Dendritic cell treated with granulocyte-macrophage colony-stimulating factor and Interleukin-4, amounts not matched to agents 40 ng/mL and 50 ng/mL, for 4 days (primary cell): ENCODE measurements around the gene SEPTIN5.
"Not testable (repeated sequence)": the region's sequence is repeated elsewhere in the genome, so short reads cannot be mapped to it uniquely, and the experiment has no call there.

Experiments used
- H3K27ac Mint-ChIP-seq: one replicate; pipeline ENCODE4 v1.8.0; 2022; ENCODE audit warnings: mild to moderate bottlenecking, mixed read lengths
- H3K27me3 Mint-ChIP-seq: one replicate; pipeline ENCODE4 v1.8.0; 2022; ENCODE audit warnings: mild to moderate bottlenecking, mixed read lengths
- H3K36me3 Mint-ChIP-seq: one replicate; pipeline ENCODE4 v1.8.0; 2022; ENCODE audit warnings: low read depth, mixed read lengths
- H3K4me1 Mint-ChIP-seq: one replicate; pipeline ENCODE4 v1.8.0; 2022; ENCODE audit warnings: low read depth, mixed read lengths
- H3K4me3 Mint-ChIP-seq: one replicate; pipeline ENCODE4 v1.8.0; 2022; ENCODE audit warnings: mild to moderate bottlenecking, moderate library complexity, mixed read lengths
- H3K9me3 Mint-ChIP-seq: one replicate; pipeline ENCODE4 v1.8.0; 2022; ENCODE audit warnings: mixed read lengths
- intact Hi-C: fragments of 100-400 bp; cut with micrococcal nuclease; formaldehyde crosslinking; loops from one replicate; pipeline ENCODE4 v1.15.0; 2022

The SEPTIN5 gene

GRCh38 chr22:19723983-19724827 is 9.9 kb downstream of the SEPTIN5 start:
- H3K36me3 Mint-ChIP-seq: no peaks in the 10 kb centered on the region
- H3K4me1 Mint-ChIP-seq: peaks cover 13% of the 10 kb centered on the region
- no peaks in the 10 kb centered on the region for H3K9me3 Mint-ChIP-seq
- intact Hi-C loops: no loop called here
- H3K27me3 Mint-ChIP-seq: peaks cover 85% of the 10 kb centered on the region
- H3K27ac Mint-ChIP-seq: no peak overlapping the region
- H3K4me3 Mint-ChIP-seq: no peak overlapping the region

DNA sequence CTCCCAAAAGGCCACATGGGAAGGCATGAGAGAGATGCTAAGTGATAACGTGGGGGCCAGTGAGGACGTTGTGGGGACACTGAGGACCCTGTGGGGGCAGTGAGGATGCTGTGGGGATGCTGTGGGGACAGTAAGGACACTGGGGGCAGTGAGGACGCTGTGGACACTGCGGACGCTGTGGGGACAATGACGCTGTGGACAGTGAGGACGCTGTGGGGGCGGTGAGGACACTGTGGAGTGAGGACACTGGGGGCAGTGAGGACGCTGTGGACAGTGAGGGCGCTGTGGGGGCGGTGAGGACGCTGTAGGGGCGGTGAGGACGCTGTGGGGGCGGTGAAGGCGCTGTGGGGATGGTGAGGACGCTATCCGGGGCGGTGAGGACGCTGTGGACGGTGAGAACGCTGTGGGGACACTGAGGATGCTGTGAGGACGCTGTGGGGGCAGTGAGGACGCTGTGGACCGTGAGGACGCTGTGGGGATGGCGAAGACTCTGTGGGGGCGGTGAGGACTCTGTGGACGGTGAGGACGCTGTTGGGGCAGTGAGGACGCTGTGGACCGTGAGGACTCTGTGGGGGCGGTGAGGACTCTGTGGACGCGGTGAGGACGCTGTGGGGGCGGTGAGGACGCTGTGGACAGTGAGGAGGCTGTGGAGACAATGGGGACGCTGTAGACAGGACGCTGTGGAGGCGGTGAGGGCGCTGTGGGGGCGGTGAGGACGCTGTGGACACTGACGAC is 10.8 kb downstream of the SEPTIN5 start:
- no peaks in the 10 kb centered on the region for H3K36me3 Mint-ChIP-seq
- H3K4me3 Mint-ChIP-seq: no peak overlapping the region
- intact Hi-C loops: no loop called here
- H3K4me1 Mint-ChIP-seq: peaks cover 13% of the 10 kb centered on the region
- H3K27ac Mint-ChIP-seq: no peak overlapping the region
- no peaks in the 10 kb centered on the region for H3K9me3 Mint-ChIP-seq
- peaks cover 80% of the 10 kb centered on the region for H3K27me3 Mint-ChIP-seq

DNA sequence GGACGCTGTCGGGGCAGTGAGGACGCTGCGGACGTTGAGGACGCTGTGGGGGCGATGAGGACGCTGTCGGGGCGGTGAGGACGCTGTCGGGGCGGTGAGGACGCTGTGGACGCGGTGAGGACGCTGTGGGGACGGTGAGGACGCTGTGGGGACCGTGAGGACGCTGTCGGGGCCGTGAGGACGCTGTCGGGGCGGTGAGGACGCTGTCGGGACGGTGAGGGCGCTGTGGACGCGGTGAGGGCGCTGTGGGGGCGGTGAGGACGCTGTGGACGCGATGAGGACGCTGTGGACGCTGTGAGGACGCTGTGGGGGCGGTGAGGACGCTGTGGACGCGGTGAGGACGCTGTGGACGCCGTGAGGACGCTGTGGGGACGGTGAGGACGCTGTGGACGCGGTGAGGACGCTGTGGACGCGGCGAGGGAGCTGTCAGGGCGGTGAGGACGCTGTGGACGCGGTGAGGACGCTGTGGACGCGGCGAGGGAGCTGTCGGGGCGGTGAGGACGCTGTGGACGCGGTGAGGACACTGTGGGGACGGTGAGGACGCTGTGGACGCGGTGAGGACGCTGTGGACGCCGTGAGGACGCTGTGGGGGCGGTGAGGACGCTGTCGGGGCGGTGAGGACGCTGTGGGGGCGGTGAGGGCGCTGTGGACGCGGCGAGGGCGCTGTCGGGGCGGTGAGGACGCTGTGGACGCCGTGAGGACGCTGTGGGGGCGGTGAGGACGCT is 11.9 kb downstream of the SEPTIN5 start:
- H3K36me3 Mint-ChIP-seq, H3K4me3 Mint-ChIP-seq, intact Hi-C loops, H3K9me3 Mint-ChIP-seq, H3K27ac Mint-ChIP-seq: not testable (repeated sequence)
- peaks cover 77% of the 10 kb centered on the region for H3K27me3 Mint-ChIP-seq
- H3K4me1 Mint-ChIP-seq: peaks cover 13% of the 10 kb centered on the region

DNA sequence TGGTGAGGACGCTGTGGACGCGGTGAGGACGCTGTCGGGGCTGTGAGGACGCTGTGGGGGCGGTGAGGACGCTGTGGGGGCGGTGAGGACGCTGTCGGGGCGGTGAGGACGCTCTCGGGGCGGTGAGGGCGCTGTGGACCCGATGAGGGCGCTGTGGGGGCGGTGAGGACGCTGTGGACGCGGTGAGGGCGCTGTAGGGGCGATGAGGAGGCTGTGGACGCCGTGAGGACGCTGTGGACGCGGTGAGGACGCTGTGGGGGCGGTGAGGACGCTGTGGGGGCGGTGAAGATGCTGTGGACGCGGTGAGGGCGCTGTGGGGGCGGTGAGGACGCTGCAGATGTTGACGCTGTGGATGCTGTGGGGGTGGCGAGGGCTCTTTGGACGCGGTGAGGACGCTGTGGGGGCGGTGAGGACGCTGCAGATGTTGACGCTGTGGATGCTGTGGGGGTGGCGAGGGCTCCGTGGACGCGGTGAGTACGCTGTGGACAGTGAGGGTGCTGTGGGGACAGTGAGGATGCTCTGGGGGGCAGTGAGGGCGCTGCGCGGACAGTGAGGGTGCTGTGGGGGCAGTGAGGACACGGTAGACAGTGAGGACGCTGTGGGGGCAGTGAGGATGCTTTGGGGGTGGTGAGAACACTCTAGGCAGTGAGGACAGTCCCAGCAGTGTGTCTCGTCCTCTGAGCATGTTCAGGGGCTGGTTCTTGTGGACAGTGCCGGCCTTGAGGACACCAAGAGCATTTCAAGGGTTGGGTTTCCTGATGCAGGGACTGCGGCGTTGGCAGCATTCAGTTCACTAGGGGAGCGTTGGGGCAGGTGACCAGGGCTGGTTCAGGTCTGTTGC is 13.2 kb downstream of the SEPTIN5 start:
- Mint-ChIP-seq H3K9me3 (no peaks in the 10 kb centered on the region), H3K4me3 (no peak overlapping the region), H3K27ac (no peak overlapping the region), H3K4me1 (peaks cover 12% of the 10 kb centered on the region), H3K27me3 (peaks cover 70% of the 10 kb centered on the region), H3K36me3 (no peaks in the 10 kb centered on the region)
- intact Hi-C loops: no loop called here

- Mint-ChIP-seq H3K36me3 (no peaks in the 10 kb centered on the region), H3K4me1 (peaks cover 5% of the 10 kb centered on the region), H3K27ac (no peak overlapping the region), H3K27me3 (peaks cover 62% of the 10 kb centered on the region), H3K4me3 (no peak overlapping the region), H3K9me3 (no peaks in the 10 kb centered on the region)
- intact Hi-C loops: no loop called here
Measured at GRCh38 chr22:19728271-19728670, 14.0 kb downstream of the SEPTIN5 start.

GRCh38 chr22:19728836-19729235 is 14.5 kb downstream of the SEPTIN5 start:
- no peaks in the 10 kb centered on the region for H3K9me3 Mint-ChIP-seq
- no peak overlapping the region for H3K27ac Mint-ChIP-seq
- H3K4me1 Mint-ChIP-seq: no peaks in the 10 kb centered on the region
- peaks cover 57% of the 10 kb centered on the region for H3K27me3 Mint-ChIP-seq
- no peaks in the 10 kb centered on the region for H3K36me3 Mint-ChIP-seq
- intact Hi-C loops: no loop called here
- no peak overlapping the region for H3K4me3 Mint-ChIP-seq

DNA sequence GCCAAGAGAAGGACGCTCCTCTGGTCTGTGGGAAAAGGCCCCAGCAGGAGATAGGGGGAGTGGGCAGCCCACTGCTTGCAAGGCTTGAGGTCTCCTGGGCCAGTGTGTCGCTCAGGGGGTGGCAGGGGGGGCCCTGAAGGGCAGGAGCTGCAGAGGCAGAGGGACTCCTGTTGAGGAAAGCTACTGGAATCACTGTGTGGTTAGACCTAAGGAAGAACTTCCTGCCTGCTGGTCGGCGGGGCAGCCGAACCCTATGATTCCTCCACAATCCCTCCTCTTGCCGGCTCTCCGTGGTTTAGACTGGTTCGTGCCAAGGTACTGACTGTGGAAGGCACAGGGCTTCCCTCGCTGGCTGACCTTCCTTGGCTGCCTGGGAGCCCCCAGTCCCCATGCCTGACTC is 15.2 kb downstream of the SEPTIN5 start:
- Mint-ChIP-seq H3K4me3 (no peak overlapping the region), H3K36me3 (no peaks in the 10 kb centered on the region), H3K27ac (no peak overlapping the region), H3K4me1 (no peaks in the 10 kb centered on the region), H3K9me3 (no peaks in the 10 kb centered on the region), H3K27me3 (peaks cover 53% of the 10 kb centered on the region)
- intact Hi-C loops: no loop called here

DNA sequence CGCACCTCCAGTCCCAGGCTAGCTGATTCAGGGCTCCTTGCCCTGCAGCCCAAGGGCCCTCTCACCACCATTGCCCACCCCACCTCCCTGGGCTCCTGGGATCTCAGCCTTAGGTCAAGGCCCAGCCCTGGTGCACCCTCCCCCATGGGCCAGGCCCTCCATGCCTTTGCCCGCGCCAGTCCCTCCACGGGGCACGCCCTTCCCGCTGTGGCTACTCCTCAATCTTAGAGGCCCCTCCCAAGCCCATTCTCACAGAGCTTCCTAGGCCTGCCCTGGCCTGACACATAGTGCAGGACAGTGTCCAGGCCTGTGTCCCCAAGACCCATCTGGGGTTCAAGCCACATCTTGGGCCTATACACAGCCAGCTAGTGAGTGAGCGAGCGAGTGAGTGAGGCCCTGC is 15.9 kb downstream of the SEPTIN5 start:
- H3K27ac Mint-ChIP-seq: no peak overlapping the region
- no peaks in the 10 kb centered on the region for H3K36me3 Mint-ChIP-seq
- intact Hi-C loops: loop anchor here (1.0 kb wide), 1 partner anchor 180 kb away; no protein-coding TSS in a partner anchor
- no peak overlapping the region for H3K4me3 Mint-ChIP-seq
- no peaks in the 10 kb centered on the region for H3K4me1 Mint-ChIP-seq
- peaks cover 46% of the 10 kb centered on the region for H3K27me3 Mint-ChIP-seq
- H3K9me3 Mint-ChIP-seq: no peaks in the 10 kb centered on the region

- Mint-ChIP-seq H3K9me3 (no peaks in the 10 kb centered on the region), H3K36me3 (no peaks in the 10 kb centered on the region), H3K27me3 (peaks cover 42% of the 10 kb centered on the region), H3K27ac (no peak overlapping the region), H3K4me3 (peak overlapping the region; percentile 68), H3K4me1 (no peaks in the 10 kb centered on the region)
- intact Hi-C loops: loop anchor here (1.0 kb wide), 1 partner anchor 179 kb away; no protein-coding TSS in a partner anchor
Measured at GRCh38 chr22:19730655-19731360, 16.5 kb downstream of the SEPTIN5 start.

GRCh38 chr22:19731361-19732135 is 17.2 kb downstream of the SEPTIN5 start:
- H3K9me3 Mint-ChIP-seq: no peaks in the 10 kb centered on the region
- H3K27ac Mint-ChIP-seq: no peak overlapping the region
- no peak overlapping the region for H3K4me3 Mint-ChIP-seq
- intact Hi-C loops: no loop called here
- H3K36me3 Mint-ChIP-seq: no peaks in the 10 kb centered on the region
- H3K4me1 Mint-ChIP-seq: no peaks in the 10 kb centered on the region
- peaks cover 36% of the 10 kb centered on the region for H3K27me3 Mint-ChIP-seq

DNA sequence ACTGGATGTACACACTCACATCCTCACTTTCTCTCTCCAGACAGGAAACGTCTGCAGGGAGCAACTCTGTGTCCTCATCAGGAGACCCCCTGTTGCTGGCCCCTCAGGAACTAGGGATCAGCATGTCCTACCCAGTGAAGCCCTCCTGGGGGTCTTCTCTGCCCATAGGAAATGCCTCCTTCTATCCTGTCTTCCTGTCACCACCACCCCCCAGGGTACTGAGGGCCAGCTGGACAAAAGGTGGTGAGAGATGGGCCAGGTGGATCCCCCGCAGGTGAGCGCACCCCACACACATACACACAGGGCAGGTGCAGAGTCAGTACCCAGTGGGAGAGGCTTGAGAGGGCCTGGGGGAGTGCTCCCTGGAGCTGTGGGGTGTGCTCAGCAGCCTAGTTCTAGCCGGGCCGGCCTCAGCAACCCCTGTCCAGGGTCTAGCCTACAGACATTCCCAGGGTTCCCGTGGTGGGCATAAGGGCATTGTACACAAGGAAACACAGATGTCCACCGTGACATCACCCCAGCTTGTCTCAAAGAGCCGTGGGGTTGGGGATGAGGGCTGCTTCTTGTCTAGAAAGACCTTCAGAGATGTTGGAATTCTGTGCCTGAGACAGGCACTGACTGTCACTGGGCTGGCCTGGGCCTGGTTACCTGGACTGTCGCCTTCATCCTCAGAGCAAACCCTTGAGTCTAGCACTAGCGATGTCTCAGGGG is 18.3 kb downstream of the SEPTIN5 start:
- H3K4me3 Mint-ChIP-seq: no peak overlapping the region
- no peak overlapping the region for H3K27ac Mint-ChIP-seq
- H3K36me3 Mint-ChIP-seq: no peaks in the 10 kb centered on the region
- H3K9me3 Mint-ChIP-seq: no peaks in the 10 kb centered on the region
- H3K27me3 Mint-ChIP-seq: peaks cover 26% of the 10 kb centered on the region
- intact Hi-C loops: no loop called here
- no peaks in the 10 kb centered on the region for H3K4me1 Mint-ChIP-seq

DNA sequence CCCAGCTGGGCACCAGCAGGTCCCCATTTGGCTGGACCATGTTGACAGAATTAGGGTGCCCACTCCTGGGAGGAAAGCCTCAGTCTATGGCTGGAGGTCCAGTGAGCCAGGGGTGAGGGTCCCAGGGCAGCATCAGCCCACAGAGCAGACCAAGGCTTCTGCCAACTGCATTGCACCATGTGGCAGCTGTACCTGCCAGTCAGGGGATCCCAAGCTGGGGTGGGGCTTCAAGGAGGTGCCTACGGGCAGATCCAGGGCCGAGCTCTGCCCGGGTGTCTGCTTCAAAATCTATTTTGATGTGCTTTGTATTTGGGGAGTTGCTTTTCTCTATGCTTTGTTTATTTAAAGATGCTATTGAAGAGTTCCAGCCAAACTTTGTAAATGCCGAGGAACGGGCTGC is 19.5 kb downstream of the SEPTIN5 start:
- H3K9me3 Mint-ChIP-seq: no peaks in the 10 kb centered on the region

More for the DNA sequence above, 19.5 kb downstream of the SEPTIN5 start:
- intact Hi-C loops: no loop called here
- Mint-ChIP-seq H3K4me3 (no peak overlapping the region), H3K27ac (no peak overlapping the region), H3K4me1 (no peaks in the 10 kb centered on the region), H3K27me3 (peaks cover 19% of the 10 kb centered on the region), H3K36me3 (no peaks in the 10 kb centered on the region)
